Measurements from ENCODE around the gene ADGRD1. TPM values are rescaled to one million over a fixed set of nuclear protein-coding genes. Genes with fewer than 3 reads are reported as not detected.

The ADGRD1 gene
- total and polyA plus RNA-seq, 2 of the 8 experiments (the other 6 are each of a cell fraction or from before 2014, with no cell fraction given), result 0.36 to 0.48 TPM

GRCh38 chr12:130934753-130935152 lies 19.0 kb upstream of the ADGRD1 start:
- Histone ChIP-seq H3K56ac (replicated peaks; ENCODE audit: insufficient read length, low read depth, low read length) (no peak overlapping the region), H3K18ac (ENCODE audit: extremely low read depth, low read length) (no peak overlapping the region), H3K14ac (ENCODE audit: insufficient read length) (no peak overlapping the region), H3K4ac (replicated peaks; ENCODE audit: insufficient read length, low read depth, low read length) (no peak overlapping the region), H2BK20ac (ENCODE audit: low read length) (no peak overlapping the region), H3K9me3 (ENCODE audit: insufficient read depth in 2 of 2, low read depth in 1 of 2, low read length in 1 of 2) (no peaks in the 10 kb centered on the region), H3K79me2 (ENCODE audit: control insufficient read depth in 1 of 2, insufficient read depth in 2 of 2, low read length in 2 of 2) (no peaks in the 10 kb centered on the region), H3K4me2 (ENCODE audit: insufficient read depth in 1 of 2, low read depth in 2 of 2, low read length in 2 of 2) (no peak overlapping the region), H3K9ac (replicated peaks in 1 of 4; ENCODE audit: extremely low read depth in 1 of 4, low read depth in 3 of 4, low read length in 3 of 4) (no peak overlapping the region), H2BK12ac (ENCODE audit: low read depth, low read length) (no peak overlapping the region), H4K8ac (ENCODE audit: extremely low read depth, insufficient read depth, low read length) (no peak overlapping the region), H2BK15ac (ENCODE audit: low read length) (no peak overlapping the region), H2AK5ac (ENCODE audit: low read depth, low read length) (no peak overlapping the region), H3K79me1 (ENCODE audit: low read depth, low read length) (no peaks in the 10 kb centered on the region), H3K4me3 (ENCODE audit: extremely low read depth in 1 of 4, insufficient read depth in 2 of 4, low read depth in 3 of 4, low read length in 4 of 4) (no peak overlapping the region), H3K23ac (ENCODE audit: insufficient read length) (no peak overlapping the region), H3K27me3 (replicated peaks in 1 of 4; ENCODE audit: control insufficient read depth in 3 of 4, extremely low read depth in 1 of 4, insufficient read depth in 3 of 4, low read length in 3 of 4) (no peaks in the 10 kb centered on the region), H2BK120ac (replicated peaks; ENCODE audit: low read depth, low read length) (no peak overlapping the region), H4K20me1 (replicated peaks in 1 of 2; ENCODE audit: control insufficient read depth in 1 of 2, insufficient read depth in 2 of 2, low read length in 2 of 2) (no peaks in the 10 kb centered on the region), H3K36me3 (ENCODE audit: control insufficient read depth in 2 of 4, insufficient read depth in 4 of 4, low read length in 3 of 4) (no peaks in the 10 kb centered on the region), H3K23me2 (ENCODE audit: low read depth, low read length) (no peaks in the 10 kb centered on the region), H4K5ac (ENCODE audit: insufficient read length, low read depth, low read length) (no peak overlapping the region), H3K27ac (ENCODE audit: low read depth, low read length) (no peak overlapping the region), H4K91ac (replicated peaks; ENCODE audit: insufficient read length, low read length) (no peak overlapping the region), H2AFZ (ENCODE audit: low read length) (no peak overlapping the region), H2BK5ac (ENCODE audit: low read depth, low read length) (no peak overlapping the region), H3K4me1 (replicated peaks in 1 of 4; ENCODE audit: control insufficient read depth in 3 of 4, insufficient read depth in 4 of 4, low read length in 3 of 4) (no peaks in the 10 kb centered on the region)
- no peak for DNase-seq (ENCODE audit: low read depth in 1 of 2, low spot score in 2 of 2)
- FAIRE-seq, result no peak
- CTCF ChIA-PET (ENCODE audit: partially characterized antibody), result no interaction called here
- 94% methylated on average over 2 of the region's 2 CpGs; no CpG with 5 or more reads in 1 of the 2 experiments for WGBS, 2 experiments (ENCODE audit: extremely low coverage in 1 of 2, insufficient coverage in 1 of 2, insufficient read length in 1 of 2, insufficient replicate concordance in 2 of 2, low coverage in 1 of 2, low lambda C conversion rate in 2 of 2, missing lambda C conversion rate in 1 of 2)
- POLR2A ChIA-PET (ENCODE audit: partially characterized antibody), result interaction anchor here (0.9 to 1.2 kb wide), 2 partner anchors 9 to 19 kb away, joined by 3 read pairs; partner anchors contain the start of gene ADGRD1
- TF ChIP-seq SP1 (IDR thresholded peaks at IDR 0.05; ENCODE audit: low read depth, low read length), result no peak
- TF ChIP-seq SAP30 (IDR thresholded peaks at IDR 0.05; ENCODE audit: insufficient read depth, insufficient replicate concordance, low read length), result no peak
- TF ChIP-seq POU5F1 (IDR thresholded peaks at IDR 0.05; ENCODE audit: low read depth, low read length), result no peak
- no peak for TF ChIP-seq POLR2A (IDR thresholded peaks at IDR 0.05; ENCODE audit: control extremely low read depth in 1 of 2, low read depth in 2 of 2, low read length in 2 of 2)
- TF ChIP-seq GTF2F1 (IDR thresholded peaks at IDR 0.05; ENCODE audit: borderline replicate concordance, low read depth, low read length), result no peak
- TF ChIP-seq CEBPB (IDR thresholded peaks at IDR 0.05; ENCODE audit: low read depth, low read length), result no peak
- no peak for TF ChIP-seq TAF7 (optimal IDR thresholded peaks at IDR 0.05; ENCODE audit: borderline replicate concordance, low read depth, low read length)
- no peak for TF ChIP-seq SRF (IDR thresholded peaks at IDR 0.05; ENCODE audit: low read depth, low read length)
- no peak for TF ChIP-seq CTBP2 (IDR thresholded peaks at IDR 0.05; ENCODE audit: borderline replicate concordance, insufficient read depth, insufficient read length, low read length)
- TF ChIP-seq MAX (IDR thresholded peaks at IDR 0.05), result no peak
- TF ChIP-seq GABPA (IDR thresholded peaks at IDR 0.05; ENCODE audit: borderline replicate concordance, insufficient read depth, low read length), result no peak
- no peak for TF ChIP-seq SP2 (IDR thresholded peaks at IDR 0.05; ENCODE audit: low read length)

Measured in H1 (cell line).